HUDEP-2 (cell line): ENCODE results near the gene TUBGCP6.

Source experiments
- DNase-seq, 76 experiments: peaks; one replicate each; lab custom pipeline; 2025; ENCODE audit not compliant: unreplicated experiment in 76 of 76; lab: John Stamatoyannopoulos, UW

Gene TUBGCP6

DNA sequence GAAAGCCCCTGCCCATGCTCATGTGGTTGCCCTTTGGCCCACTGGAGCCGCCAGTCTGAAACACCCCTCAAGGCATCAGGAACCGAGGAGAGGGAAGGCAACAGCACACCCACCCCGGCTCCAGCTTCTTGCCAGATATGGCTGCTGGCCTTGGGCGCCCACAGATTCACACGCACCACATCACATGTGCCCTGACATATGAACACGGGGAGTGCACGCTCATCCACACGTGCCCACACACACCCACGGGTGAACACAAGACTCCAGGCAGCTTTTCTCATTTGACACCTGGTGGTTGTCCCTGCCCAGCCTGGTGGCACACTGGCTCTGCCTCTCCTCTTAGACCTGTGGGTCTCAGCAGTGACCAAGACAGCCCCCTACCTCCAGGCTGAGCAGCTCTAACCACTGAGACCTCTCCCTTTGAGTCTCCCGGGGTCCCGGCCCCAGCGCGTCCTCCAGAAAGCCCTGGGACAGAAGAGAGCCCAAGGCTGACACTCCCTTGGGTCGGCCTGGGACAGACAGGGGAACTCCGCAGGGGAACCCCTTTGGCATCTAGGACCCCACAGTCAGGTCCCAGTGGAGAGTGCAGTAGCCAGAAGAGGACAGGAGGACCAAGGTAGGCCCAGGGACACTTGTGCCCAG is 19.4 kb upstream of the TUBGCP6 start:
- DNase-seq: no peak

DNA sequence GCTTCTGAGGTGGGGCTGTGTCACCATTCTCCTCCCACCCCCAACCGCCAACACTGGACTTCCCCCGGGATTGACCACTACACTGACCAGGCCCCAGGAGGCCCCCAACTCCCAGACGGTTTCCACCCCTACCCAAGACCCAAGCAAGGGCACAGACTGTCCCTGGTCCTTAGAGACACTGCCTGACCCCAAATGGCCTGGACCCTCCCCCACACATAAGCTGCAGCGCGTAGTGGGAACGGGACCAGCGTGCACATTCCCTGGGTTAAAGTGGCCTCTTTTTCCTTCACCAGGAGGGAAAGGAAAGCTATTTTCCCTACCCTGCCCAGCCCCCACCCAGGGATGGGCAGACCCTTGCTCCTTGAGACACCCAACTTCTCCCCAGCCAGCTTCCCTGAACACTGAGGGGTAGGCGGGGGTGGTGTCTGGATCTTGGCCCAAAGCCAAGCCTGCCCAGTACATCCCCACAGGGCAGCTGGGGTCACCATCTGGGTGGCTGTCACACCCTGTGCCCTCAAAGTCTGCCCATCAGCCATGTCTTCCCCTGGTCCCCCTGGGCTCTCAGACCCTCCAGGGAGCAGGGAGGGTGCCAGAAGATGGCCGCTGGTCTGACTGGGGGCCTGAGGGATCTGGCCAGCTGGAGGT is 18.3 kb upstream of the TUBGCP6 start:
- no peak for DNase-seq

DNA sequence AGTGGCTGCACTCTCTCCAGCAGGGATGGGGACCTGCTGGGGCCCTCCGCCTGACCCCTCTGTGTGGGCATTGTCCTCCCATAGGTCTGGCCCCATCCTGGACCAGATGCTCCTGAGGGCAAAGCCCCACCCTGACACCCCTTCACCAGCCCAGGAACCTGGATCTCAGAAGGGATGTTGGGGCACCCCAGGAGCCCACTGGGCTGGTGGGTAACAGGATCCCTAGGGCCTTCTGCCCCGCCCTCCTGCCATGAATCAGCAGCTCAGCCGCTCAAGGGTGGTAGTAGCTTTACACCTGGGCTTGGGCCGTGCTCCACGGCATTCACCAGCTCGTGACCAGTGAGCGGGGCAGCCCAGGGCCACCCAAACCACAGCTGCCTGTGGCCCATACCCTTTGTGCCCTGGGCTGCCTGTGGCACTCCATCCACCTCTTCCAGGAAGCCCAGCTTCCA is 17.7 kb upstream of the TUBGCP6 start:
- no peak for DNase-seq

DNA sequence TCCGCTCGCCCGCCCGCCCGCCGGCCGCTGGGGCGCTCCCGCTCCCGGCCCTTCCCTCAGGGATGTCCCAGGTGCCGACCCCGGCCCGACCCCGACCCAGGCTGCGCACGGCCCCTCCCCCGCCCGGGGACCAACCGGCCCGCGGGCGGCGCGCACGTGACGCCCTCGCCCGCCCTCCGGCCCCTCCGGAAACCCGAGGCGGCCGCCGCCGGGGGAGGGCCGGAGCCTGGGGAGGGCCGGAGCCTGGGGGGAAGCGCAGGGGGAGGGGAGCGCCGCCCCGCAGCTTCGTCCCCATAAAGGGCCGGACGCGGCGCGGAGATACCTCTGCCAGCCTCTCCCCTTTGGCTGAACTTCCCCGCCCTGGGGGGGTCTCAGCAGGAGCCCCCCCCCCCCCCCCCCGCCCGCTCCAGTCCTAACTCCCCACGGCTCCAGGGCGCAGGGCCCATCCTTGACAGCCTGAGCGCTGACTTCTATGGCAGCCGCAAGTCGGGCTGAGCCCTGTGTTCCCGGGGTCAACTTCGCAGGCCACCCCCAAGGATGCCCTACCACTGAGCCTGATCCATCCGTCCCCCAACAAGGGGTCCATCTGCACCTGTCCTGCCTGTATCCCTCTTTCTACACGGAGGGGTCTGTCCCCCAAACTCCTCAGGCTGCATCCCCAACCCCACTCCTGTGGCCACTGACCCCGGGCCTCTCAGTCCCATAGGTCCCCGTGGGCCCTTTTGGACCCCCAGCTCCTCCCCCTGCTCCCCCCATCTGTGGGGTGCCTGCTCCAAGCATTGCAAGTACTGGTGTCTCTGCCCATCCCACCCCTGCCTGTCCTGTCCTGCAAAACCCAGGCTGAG is 17.0 kb upstream of the TUBGCP6 start, which contains the start of gene MAPK12:
MAPK12 (minus strand) TSS at position 69 of the 845 bp plus-strand sequence. CDS start 174 bp downstream, outside the sequence.
- DNase-seq: peak in 1 of 76 experiments; percentile 23

DNA sequence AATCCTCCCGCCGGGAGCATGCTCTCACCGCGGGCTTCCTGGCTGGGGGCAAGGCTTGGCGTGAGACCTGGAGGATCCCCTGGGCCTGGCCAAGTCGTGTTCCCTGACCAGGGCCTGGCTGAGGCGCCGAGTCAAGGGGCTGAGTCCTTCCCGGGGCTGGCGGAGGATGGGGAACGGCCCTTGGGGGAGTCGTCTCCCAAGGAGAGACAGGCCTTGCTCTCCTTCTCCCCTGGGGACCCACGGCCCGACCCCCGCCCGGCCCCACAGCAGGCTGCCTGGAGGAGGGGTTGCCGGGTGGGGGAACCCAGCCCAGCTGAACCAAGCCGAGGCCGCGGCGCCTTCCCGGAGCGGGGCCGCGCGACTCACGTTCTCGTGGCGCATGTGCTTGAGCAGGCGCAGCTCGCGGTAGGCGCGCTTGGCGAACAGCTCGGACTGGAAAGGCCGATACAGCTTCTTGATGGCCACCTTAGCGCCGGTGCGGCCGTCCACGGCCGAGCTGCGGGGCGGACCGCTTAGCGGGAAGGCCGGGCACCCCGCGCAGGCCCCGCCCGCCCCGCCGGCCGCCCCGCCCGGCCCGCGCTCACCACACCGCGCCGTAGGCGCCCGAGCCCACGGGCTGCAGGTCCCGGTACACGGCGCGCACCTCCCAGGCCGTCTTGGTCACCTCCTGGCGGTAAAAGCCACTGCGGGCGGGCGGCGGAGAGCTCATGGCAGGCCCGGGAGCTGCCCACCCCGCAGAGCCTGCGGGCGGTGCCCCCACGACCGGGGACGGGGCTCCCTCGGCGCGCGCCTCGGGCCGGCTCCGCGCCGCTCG is 16.2 kb upstream of the TUBGCP6 start:
- DNase-seq: peak in 16 of 76 experiments; percentile 7 to 39 (median 25)

DNA sequence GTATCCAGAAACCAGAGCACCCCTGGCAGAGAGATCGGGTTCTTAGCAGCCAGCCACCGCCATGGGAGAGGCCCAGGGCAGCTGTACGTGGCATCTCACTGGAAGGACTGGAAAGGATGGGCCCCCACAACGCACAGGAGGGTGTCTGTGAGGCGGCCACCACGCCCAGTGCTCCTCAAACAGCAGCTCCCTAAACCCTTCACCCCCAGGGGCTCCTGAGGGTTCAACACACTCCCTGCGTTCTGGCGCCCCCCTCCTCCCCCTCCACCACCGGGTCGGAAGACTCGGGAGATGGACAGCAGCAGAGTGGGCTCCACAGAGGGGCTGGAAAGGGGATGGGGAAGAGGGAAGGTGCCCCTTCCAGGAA is 15.6 kb upstream of the TUBGCP6 start:
- DNase-seq: no peak

DNA sequence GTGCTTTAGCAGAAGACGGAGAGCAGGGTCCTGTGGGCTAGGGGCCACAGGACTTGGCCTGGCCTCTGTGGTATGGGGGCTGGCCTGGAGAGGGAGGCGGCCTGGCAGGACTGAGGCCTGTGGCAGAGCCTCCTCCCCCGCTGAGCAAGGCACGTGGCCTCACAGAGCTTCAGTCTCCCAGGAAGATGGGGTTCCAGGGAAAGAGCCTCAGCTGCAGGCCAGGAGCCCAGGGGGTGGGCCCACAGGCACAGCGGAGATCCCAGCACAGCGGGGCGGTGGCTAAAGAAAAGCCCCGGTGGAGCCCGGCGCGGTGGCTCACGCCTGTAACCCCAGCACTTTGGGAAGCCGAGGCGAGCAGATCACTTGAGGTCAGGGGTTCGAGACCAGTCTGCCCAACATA is 14.5 kb upstream of the TUBGCP6 start:
- no peak for DNase-seq

DNA sequence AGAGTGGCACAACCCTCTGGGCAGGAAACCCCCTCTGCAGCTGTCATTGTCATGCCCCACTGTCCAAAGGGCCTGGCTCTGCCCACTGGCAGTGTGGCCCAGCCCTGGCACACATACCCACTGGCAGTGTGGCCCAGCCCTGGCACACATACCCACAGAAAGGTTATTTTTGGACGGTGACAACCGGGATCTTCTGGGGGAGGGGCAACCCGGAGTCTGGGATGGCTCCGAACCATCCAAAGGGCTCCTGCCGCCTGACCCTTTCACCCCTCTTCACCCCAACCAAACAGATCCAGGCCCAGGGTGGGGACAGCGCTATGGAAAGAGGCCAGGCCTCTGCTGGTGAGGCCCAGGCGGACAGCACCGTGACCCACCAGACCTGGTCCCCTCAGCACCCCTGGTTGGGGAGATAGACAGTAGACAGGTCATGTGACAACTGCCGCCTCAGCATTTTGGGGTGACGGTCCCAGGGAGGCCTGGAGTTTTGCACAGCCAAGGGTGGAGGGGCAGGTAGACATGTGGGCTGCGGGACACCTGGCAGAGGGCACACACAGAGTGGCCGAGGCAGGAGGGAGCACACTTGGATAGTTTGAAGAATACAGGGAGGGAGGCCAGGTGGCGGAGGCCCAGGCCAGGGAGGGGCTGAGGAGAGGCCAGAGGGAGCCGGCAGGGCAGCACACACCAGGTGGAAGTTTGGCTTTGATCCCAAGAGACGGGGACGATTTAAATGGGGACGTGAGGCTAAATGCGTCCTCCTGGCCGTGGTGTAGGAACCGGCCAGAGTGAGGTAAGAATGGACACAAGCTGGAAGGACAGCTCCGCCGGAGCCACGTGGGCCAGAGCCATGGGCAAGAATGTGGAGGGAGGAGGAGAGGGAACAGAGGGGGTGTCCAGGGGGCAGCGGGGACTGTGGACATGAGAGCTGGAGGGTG is 13.8 kb upstream of the TUBGCP6 start:
- DNase-seq: no peak

DNA sequence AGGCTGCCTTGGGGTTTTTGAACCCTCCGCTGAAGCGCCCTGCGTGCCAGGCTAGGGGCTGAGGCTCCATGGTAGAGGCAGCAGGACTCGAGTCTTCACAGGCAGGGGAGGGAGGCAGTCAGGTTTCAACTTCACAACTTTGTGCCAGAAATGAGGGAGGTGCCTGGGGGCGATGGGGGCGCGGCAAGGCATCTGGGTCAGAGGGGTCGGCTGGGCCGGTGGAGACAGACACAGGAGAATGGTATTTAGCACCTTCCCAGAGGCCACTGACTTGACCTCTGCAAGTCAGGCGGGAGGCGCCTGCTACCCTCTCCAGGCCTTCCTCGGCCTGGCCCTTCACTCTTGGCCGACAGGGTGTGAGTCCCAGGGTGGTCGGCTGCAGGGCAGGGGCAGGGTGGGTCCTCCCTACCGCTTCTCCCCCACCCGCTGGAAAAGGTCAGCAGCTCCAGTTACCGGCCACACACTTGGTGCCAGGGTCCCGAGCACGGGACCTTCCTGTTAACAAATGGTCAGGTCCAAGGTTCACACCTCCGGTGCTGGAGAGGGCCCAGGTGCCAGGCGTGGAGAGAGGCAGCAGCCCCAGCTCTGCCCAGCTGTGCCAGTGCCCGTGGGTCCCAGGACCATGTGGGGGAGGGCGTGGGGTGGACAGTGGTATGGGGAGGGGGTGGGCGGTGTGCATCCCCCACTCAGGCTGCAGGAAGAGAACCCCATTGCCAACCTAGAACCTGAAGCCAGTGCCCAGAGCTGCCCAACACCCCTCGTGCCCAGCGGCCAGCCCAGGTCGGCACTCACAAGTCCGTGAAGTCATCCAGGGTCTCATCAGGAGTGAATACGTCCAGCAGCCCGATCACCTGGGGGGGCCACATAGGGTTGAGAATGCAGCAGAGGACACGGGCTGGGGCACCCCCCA is 12.9 kb upstream of the TUBGCP6 start:
- DNase-seq: no peak

DNA sequence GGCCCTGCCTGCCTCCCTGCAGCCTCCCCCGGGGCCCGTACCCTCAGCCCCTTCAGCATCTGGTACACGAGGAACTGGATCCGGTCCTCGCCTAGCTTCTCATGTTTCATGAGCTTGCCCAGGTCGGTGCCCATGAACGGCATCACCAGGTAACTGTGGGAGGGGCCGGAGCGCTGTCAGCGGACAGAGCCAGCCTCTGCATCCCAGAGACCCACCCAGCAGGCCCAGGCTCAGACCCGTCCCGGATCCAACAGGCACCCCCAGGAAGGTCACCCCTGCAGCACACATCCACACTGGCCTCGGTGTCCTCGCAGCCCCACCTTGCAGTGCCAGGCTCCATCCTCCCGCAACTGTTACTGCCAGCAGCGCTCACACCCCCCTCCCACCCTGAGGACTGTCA is 12.2 kb upstream of the TUBGCP6 start:
- DNase-seq: no peak

DNA sequence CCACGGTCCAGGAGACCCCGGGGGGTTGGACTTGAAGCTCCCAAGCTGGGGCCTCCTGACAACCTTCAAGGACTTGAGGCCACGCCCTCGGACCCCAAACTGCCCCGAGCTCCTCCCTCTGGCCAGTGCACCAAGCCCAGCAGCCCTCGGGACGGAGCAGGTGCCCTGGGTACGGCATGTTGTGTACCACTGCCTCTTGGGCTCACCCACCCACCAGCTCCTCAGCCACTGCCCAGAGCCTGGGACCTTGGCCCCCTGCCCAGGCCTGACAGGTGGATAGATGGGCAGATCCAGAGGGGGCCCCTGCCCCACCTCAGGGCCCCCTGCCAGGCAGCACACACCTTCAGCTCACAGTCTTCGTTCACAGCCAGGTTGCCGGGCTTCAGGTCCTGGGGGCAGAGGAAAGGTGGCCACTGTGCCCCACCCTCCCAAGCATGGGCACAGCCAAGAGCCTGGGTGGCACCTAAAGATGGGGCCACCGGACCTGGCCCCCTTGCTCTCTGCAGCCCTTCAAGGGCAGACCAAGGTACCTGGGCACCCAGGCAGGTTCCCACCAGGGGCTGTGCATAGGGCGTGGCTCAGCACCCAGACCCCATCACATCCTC is 11.5 kb upstream of the TUBGCP6 start:
- DNase-seq: no peak

DNA sequence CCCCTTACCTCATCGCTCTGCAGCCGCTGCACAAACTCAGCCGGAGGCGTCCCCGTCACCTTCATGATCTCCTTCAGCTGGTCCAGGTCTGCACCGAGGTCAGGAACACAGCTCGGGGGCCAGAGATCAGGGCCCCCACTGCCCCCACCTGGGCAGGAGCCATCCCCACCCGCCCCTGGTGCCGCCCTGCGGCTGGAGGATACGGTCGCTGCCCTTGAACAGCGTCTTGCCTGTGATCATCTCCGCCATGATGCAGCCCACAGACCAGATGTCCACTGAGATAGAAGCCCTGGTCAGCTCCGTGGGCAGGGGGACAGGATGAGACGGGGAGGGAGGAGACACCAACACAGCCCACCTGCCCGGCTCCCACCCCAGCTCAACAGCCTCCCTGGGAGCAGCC is 10.8 kb upstream of the TUBGCP6 start:
- no peak for DNase-seq

DNA sequence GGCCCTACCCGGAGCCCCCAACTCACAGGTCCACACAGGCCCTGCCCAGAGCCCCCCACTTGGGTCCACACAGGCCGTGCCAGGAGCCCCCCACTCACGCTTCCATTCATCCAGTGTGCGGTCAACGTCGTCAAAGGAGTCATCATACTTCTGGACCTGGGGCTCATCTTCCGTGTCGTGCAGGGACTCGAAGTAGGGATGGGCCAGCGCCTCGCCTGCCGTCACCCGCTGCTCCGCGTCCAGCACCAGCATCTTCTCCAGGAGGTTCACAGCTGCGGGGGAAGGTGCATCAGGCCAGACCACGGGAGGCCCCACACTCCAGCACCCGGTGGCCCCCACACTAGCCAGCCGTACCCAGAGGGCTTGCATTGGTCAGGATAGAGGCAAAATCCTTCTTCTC is 10.3 kb upstream of the TUBGCP6 start:
- DNase-seq: no peak

DNA sequence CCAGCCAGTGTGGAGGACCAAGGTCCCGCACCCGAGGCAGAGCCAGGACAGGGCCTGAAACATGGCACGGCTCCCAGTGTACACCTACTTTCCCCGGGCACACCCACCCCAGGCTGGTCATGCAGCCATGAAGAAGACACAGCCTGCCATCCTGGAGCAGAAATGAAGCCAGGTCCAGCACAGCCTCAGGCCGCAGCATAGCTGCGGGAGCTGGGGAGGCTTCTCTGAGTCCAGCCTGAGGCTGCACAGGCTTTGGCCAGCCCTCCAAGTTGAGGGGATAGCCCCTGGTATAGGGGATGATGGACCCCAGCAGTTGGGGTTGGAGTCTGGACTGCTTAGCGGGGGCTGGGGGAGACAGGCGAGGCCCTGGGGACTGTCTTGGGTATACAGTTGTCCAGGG is 9.1 kb upstream of the TUBGCP6 start:
- DNase-seq: peak in 12 of 76 experiments; percentile 11 to 46 (median 30)

DNA sequence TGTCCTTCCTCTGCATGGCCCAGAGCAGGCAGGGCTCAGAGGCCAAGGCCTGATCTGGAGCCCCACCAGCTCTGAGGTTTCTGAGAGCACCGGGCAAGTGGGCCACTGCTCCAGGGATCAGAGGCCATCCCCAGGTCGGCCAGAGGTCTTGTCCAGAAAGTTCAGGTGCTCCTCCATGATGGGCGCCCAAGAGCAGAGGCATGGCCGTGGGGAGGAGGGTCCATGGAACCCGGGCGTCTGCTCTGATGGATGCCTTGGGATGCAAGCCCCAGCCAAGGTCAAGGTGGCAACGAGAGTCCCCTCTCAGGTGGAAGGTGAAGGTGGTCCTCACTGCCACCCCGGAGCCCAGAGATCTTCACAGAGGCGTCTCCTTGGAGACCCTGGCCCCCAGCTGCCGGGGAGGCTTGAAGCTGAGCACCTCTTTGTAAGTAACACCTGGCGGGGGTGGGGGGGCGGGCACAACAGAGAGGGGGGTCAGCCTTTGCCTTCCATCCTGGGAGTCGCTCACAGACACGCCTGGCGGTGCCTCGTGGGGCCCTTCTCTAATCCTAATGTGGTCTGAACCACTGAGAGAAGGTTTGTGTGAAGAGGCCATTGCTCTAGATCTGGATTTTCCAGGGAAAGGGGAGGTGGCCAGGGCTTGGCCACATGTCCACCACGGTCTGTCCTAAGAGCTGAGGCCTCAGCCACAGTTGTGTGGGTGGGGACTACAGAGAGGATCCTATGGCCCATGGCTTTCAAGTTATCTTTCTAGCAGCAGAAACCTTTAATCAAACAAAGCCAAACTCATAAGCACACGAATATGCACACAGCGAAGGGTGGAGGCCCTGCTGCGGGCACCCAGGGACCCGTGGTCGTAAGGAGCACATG is 8.5 kb upstream of the TUBGCP6 start:
- peak in 2 of 76 experiments; percentile 16 to 17 for DNase-seq

DNA sequence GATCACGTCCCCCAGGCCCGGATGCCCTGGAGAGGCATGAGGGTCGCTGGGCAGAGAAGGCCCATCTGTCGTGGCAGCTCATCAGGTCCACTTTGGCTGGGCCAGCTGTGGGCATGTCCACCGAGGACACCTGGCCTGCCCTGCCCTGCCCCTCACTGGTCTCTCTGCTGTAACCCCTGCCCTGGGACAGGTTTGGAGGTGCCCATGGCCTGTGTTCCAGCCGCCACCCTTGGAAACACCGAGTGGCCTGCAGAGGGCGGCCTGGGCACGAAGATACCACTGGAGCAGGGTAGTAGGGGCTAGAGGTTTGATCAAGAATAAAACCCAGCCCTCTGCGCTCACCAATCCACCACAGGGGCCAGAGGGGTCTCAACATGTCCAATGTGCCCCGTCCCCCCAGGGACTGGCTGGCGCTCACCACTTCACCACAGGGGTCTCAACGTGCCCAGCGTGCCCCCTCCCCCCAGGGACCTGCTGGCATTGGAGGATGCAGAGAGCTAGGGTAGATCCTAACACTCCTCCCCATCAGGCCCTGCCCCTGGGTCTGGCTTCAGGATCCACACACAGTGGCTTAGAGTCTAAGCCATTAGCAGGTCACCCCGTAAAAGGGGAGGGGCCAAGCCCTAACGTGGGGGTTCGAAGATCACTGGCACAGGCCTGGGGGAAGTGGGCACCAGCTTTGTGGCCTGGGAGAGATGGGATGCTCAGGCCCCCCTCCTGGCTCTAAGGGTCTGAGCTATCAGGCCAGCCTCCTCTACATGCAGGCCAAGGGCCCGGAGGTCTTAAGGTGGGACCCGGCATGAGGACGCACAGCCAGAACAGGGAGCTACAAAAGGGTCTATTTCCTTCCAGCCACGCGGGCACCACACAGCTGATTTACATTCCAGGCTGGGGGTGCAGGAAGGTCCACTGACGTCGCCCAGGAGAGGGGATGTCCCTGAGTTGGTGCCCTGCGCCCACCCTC is 7.5 kb upstream of the TUBGCP6 start:
- peak in 58 of 76 experiments; percentile 7 to 75 (median 50) for DNase-seq
